HepG2 (cell line): ENCODE measurements around the gene NEURL2. TPM values are rescaled to one million over a fixed set of nuclear protein-coding genes. Genes with fewer than 3 reads are reported as not detected.
A peak's percentile ranks its signal among the peaks of the same experiment; 100 is the strongest.

Experiments used
- ARNT2 ChIP-seq: sonication (generic); formaldehyde crosslinking; IDR thresholded peaks from 2 replicates; pipeline ENCODE4 v1.8.0; 2022; ENCODE audit warnings: mild to moderate bottlenecking, low read depth, missing genetic modification reagents, moderate library complexity
- CCAR2 ChIP-seq: fragments of 200-400 bp; formaldehyde crosslinking; optimal IDR thresholded peaks from 2 replicates; pipeline ENCODE3; 2018; ENCODE audit warnings: low read depth, mild to moderate bottlenecking, low read length, moderate library complexity
- HOXA5 ChIP-seq: sonication (generic); formaldehyde crosslinking; IDR thresholded peaks from 2 replicates; pipeline ENCODE4 v1.4.0; 2020; ENCODE audit warnings: missing genetic modification reagents
- LCORL ChIP-seq, 2 experiments: fragments of 450-650 bp in 1 of 2; sonication (generic) in 1 of 2; formaldehyde crosslinking in 1 of 2; IDR thresholded peaks; 2 replicates each; pipeline versions ENCODE4 v1.5.0 to v1.6.1; 2017 to 2020; ENCODE audit warnings: antibody characterized with exemption in 1 of 2, missing genetic modification reagents in 1 of 2
- MBD4 ChIP-seq: IDR thresholded peaks from 2 replicates; pipeline ENCODE4 v1.6.1; 2012; ENCODE audit warnings: low read length, inconsistent platforms, borderline replicate concordance
- NKX3-1 ChIP-seq: sonication (generic); formaldehyde crosslinking; IDR thresholded peaks from 2 replicates; pipeline ENCODE4 v1.5.0; 2020; ENCODE audit warnings: missing genetic modification reagents
- POGZ ChIP-seq: sonication (generic); formaldehyde crosslinking; IDR thresholded peaks from 2 replicates; pipeline ENCODE4 v1.4.0; 2020; ENCODE audit warnings: mild to moderate bottlenecking, missing genetic modification reagents
- RBM39 ChIP-seq: fragments of 200-400 bp; formaldehyde crosslinking; IDR thresholded peaks from one replicate; pipeline ENCODE4 v1.6.1; 2018; ENCODE audit warnings: antibody characterized with exemption, mild to moderate bottlenecking, low read depth, low read length; ENCODE audit not compliant: poor library complexity, severe bottlenecking
- YEATS4 ChIP-seq: sonication (generic); formaldehyde crosslinking; IDR thresholded peaks from 2 replicates; pipeline ENCODE4 v1.4.0; 2020; ENCODE audit warnings: missing genetic modification reagents, borderline replicate concordance
- ZBTB1 ChIP-seq: sonication (generic); formaldehyde crosslinking; IDR thresholded peaks from 2 replicates; pipeline ENCODE4 v1.4.0; 2020; ENCODE audit warnings: missing genetic modification reagents, borderline replicate concordance
- ZBTB3 ChIP-seq: sonication (generic); formaldehyde crosslinking; IDR thresholded peaks from 2 replicates; pipeline ENCODE4 v1.4.0; 2020; ENCODE audit warnings: low read depth, mild to moderate bottlenecking, moderate library complexity, missing genetic modification reagents, borderline replicate concordance
- ZFP1 ChIP-seq: IDR thresholded peaks from 2 replicates; pipeline ENCODE4 v1.6.1; 2016
- ZNF121 ChIP-seq: sonication (generic); formaldehyde crosslinking; IDR thresholded peaks from 2 replicates; pipeline ENCODE4 v1.5.0; 2020; ENCODE audit warnings: mild to moderate bottlenecking, missing genetic modification reagents
- ZNF432 ChIP-seq: sonication (generic); formaldehyde crosslinking; IDR thresholded peaks from 2 replicates; pipeline ENCODE4 v1.5.0; 2020; ENCODE audit warnings: missing genetic modification reagents, mild to moderate bottlenecking, borderline replicate concordance
- ZNF709 ChIP-seq: sonication (generic); formaldehyde crosslinking; IDR thresholded peaks from 2 replicates; pipeline ENCODE4 v1.5.0; 2020; ENCODE audit warnings: mild to moderate bottlenecking, missing genetic modification reagents
- ZNF75D ChIP-seq: sonication (generic); formaldehyde crosslinking; IDR thresholded peaks from 2 replicates; pipeline ENCODE4 v1.8.1; 2023; ENCODE audit warnings: missing genetic modification reagents, mild to moderate bottlenecking, borderline replicate concordance
- ZNF773 ChIP-seq: sonication (generic); formaldehyde crosslinking; IDR thresholded peaks from 2 replicates; pipeline ENCODE4 v1.4.0; 2020; ENCODE audit warnings: missing genetic modification reagents, borderline replicate concordance
- polyA plus RNA-seq, 8 experiments: library from polyadenylated mRNA; depleted of rRNA in 3 of 8; stranded (reverse) in 7 of 8; unstranded in 1 of 8; fragments of >200 nt; fragmentation: Illumina TruSeq in 4 of 8; extraction: Trizol in 4 of 8; gene quantifications; 2 replicates each; pipeline versions ENCODE4 v1.2.1 to v1.2.3, GENCODE V29; 2011 to 2016; ENCODE audit warnings: low read depth in 4 of 8, missing spikeins in 1 of 8, mixed read lengths in 1 of 8; ENCODE audit not compliant: insufficient read depth in 1 of 8
- total RNA-seq, 5 experiments: library from RNA; depleted of rRNA; stranded (reverse); fragments of >200 nt; fragmentation: Illumina TruSeq; extraction: Trizol; gene quantifications; 2 replicates each; pipeline ENCODE4 v1.2.3, GENCODE V29; 2016; ENCODE audit warnings: low read depth in 1 of 5
- TF ChIP-seq, protein P1 (sequence below): IDR thresholded peaks from 2 replicates; pipeline ENCODE4 v1.6.1; 2016; ENCODE audit warnings: missing compliant biosample characterization, missing genetic modification reagents, borderline replicate concordance
- TF ChIP-seq, protein P2 (sequence below): sonication (generic); formaldehyde crosslinking; IDR thresholded peaks from 2 replicates; pipeline ENCODE4 v1.8.0; 2023; ENCODE audit warnings: mild to moderate bottlenecking, missing genetic modification reagents
- TF ChIP-seq, protein P3 (sequence below): IDR thresholded peaks from 2 replicates; pipeline ENCODE4 v1.6.1; 2016; ENCODE audit warnings: mild to moderate bottlenecking, missing biosample characterization, missing genetic modification reagents
- TF ChIP-seq, protein P4 (sequence below): sonication (generic); formaldehyde crosslinking; IDR thresholded peaks from 2 replicates; pipeline ENCODE4 v1.5.0; 2020; ENCODE audit warnings: mild to moderate bottlenecking, missing genetic modification reagents, borderline replicate concordance
- TF ChIP-seq, protein P5 (sequence below): sonication (generic); formaldehyde crosslinking; IDR thresholded peaks from 2 replicates; pipeline ENCODE4 v1.5.1; 2020; ENCODE audit warnings: missing genetic modification reagents, mild to moderate bottlenecking, borderline replicate concordance

The NEURL2 gene
- total and polyA plus RNA-seq, 2 of the 13 experiments (the other 11 are each of a cell fraction or from before 2014, with no cell fraction given), result 7.2 to 9.7 TPM

DNA sequence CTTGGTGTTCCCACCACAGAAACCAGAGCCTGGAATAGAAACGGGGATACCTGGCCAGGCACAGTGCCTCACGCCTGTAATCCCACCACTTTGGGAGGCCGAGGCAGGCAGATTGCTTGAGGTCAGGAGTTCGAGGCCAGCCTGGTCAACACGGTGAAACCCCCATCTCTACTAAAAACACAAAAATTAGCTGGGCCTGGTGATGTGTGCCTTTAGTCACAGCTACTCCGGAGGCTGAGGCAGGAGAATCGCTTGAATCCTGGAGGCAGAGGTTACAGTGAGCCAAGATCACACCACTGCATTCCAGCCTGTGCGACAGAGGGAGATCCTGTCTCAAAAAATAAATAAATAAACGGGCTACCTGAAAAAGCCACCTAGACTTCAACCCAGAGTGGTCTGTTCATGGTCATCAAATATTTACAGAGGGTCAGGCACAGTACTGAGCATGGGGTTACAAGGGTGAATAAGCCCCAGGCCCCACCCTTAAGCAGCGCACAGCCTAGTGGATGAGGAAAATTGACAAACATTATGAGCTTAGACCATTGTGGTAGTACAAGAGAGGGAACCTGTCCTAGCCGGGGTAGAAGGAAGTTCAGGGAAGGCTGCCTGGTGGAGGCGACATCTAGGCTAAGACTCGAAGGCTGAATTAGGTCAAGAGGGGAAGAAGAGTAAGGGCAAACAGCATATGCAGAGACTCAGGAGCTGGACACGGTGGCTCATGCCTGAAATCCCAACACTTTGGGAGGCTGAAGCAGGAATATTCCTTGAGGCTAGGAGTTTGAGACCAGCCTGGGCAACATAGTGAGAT is 36.3 kb upstream of the NEURL2 start (continued):
- TF ChIP-seq YEATS4 (CRISPR knock-in tag) (peak; percentile 56; the same call in 1 of the 2 replicates), ZNF75D (no peak), POGZ (CRISPR knock-in tag) (peak; percentile 87), HOXA5 (CRISPR knock-in tag) (peak; percentile 24; the same call in 1 of the 2 replicates), ZNF709 (CRISPR knock-in tag) (peak; percentile 92; the same call in 1 of the 2 replicates), ZNF432 (CRISPR knock-in tag) (no peak), MBD4 (peak; percentile 45; the same call in 1 of the 2 replicates), LCORL (IDR thresholded peaks at IDR 0.05) (no peak), LCORL (CRISPR knock-in tag; IDR thresholded peaks at IDR 0.05) (peak; percentile 88), RBM39 (no peak), ZFP1 (CRISPR knock-in tag) (peak; percentile 89; the same call in 1 of the 2 replicates), ARNT2 (CRISPR knock-in tag) (peak; percentile 79), NKX3-1 (CRISPR knock-in tag) (no peak; the same call in 1 of the 2 replicates), ZNF773 (no peak), ZBTB3 (CRISPR knock-in tag) (peak; percentile 87), ZNF121 (CRISPR knock-in tag) (peak; percentile 88), CCAR2 (peak; percentile 74), ZBTB1 (CRISPR knock-in tag) (0 out of 2 replicates have a peak, but pooled peaks have one; percentile 54)
- TF ChIP-seq, protein P1, sequence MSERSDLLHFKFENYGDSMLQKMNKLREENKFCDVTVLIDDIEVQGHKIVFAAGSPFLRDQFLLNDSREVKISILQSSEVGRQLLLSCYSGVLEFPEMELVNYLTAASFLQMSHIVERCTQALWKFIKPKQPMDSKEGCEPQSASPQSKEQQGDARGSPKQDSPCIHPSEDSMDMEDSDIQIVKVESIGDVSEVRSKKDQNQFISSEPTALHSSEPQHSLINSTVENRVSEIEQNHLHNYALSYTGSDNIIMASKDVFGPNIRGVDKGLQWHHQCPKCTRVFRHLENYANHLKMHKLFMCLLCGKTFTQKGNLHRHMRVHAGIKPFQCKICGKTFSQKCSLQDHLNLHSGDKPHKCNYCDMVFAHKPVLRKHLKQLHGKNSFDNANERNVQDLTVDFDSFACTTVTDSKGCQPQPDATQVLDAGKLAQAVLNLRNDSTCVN (CRISPR knock-in tag), result peak; percentile 74; the same call in 1 of the 2 replicates
- TF ChIP-seq, protein P2, sequence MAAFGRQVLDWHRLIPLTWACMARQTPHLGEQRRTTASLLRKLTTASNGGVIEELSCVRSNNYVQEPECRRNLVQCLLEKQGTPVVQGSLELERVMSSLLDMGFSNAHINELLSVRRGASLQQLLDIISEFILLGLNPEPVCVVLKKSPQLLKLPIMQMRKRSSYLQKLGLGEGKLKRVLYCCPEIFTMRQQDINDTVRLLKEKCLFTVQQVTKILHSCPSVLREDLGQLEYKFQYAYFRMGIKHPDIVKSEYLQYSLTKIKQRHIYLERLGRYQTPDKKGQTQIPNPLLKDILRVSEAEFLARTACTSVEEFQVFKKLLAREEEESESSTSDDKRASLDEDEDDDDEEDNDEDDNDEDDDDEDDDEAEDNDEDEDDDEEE (CRISPR knock-in tag), result peak; percentile 53; the same call in 1 of the 2 replicates
- TF ChIP-seq, protein P3, sequence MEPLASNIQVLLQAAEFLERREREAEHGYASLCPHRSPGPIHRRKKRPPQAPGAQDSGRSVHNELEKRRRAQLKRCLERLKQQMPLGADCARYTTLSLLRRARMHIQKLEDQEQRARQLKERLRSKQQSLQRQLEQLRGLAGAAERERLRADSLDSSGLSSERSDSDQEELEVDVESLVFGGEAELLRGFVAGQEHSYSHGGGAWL (CRISPR knock-in tag), result no peak
- TF ChIP-seq, protein P4, sequence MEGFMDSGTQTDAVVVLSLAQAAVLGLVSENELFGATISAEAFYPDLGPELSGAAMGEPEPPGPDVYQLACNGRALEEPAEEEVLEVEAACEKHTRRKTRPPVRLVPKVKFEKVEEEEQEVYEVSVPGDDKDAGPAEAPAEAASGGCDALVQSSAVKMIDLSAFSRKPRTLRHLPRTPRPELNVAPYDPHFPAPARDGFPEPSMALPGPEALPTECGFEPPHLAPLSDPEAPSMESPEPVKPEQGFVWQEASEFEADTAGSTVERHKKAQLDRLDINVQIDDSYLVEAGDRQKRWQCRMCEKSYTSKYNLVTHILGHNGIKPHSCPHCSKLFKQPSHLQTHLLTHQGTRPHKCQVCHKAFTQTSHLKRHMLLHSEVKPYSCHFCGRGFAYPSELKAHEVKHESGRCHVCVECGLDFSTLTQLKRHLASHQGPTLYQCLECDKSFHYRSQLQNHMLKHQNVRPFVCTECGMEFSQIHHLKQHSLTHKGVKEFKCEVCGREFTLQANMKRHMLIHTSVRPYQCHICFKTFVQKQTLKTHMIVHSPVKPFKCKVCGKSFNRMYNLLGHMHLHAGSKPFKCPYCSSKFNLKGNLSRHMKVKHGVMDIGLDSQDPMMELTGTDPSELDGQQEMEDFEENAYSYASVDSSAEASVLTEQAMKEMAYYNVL (CRISPR knock-in tag), result peak; percentile 89; the same call in 1 of the 2 replicates
- TF ChIP-seq, protein P5, sequence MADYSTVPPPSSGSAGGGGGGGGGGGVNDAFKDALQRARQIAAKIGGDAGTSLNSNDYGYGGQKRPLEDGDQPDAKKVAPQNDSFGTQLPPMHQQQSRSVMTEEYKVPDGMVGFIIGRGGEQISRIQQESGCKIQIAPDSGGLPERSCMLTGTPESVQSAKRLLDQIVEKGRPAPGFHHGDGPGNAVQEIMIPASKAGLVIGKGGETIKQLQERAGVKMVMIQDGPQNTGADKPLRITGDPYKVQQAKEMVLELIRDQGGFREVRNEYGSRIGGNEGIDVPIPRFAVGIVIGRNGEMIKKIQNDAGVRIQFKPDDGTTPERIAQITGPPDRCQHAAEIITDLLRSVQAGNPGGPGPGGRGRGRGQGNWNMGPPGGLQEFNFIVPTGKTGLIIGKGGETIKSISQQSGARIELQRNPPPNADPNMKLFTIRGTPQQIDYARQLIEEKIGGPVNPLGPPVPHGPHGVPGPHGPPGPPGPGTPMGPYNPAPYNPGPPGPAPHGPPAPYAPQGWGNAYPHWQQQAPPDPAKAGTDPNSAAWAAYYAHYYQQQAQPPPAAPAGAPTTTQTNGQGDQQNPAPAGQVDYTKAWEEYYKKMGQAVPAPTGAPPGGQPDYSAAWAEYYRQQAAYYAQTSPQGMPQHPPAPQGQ (CRISPR knock-in tag), result no peak; the same call in 1 of the 2 replicates
